Ishikawa (cell line): ENCODE data around the gene MKNK1.

Experiments used
- CEBPB ChIP-seq: IDR thresholded peaks from 2 replicates; pipeline ENCODE4 v1.6.1; 2012
- CREB1 ChIP-seq: IDR thresholded peaks from 2 replicates; pipeline ENCODE4 v1.6.1; 2012; ENCODE audit warnings: low read depth
- EGR1 ChIP-seq: IDR thresholded peaks from 2 replicates; pipeline ENCODE4 v1.6.1; 2012
- EP300 ChIP-seq: IDR thresholded peaks from 2 replicates; pipeline ENCODE4 v1.6.1; 2012; ENCODE audit warnings: borderline replicate concordance
- FOXM1 ChIP-seq: IDR thresholded peaks from 2 replicates; pipeline ENCODE4 v1.6.1; 2012; ENCODE audit warnings: low read depth, borderline replicate concordance
- MAX ChIP-seq: IDR thresholded peaks from 2 replicates; pipeline ENCODE4 v1.6.1; 2012
- NFIC ChIP-seq: IDR thresholded peaks from 2 replicates; pipeline ENCODE4 v1.6.1; 2012
- RAD21 ChIP-seq: IDR thresholded peaks from 2 replicates; pipeline ENCODE4 v1.6.1; 2012; ENCODE audit warnings: low read depth
- REST ChIP-seq: IDR thresholded peaks from 2 replicates; pipeline ENCODE4 v1.6.1; 2012; ENCODE audit warnings: low read depth, mild to moderate bottlenecking
- TAF1 ChIP-seq: IDR thresholded peaks from 2 replicates; pipeline ENCODE4 v1.6.1; 2012; ENCODE audit warnings: low read depth, mild to moderate bottlenecking
- TCF12 ChIP-seq: IDR thresholded peaks from 2 replicates; pipeline ENCODE4 v1.6.1; 2012; ENCODE audit warnings: low read depth
- TEAD4 ChIP-seq: IDR thresholded peaks from 2 replicates; pipeline ENCODE4 v1.6.1; 2012
- USF1 ChIP-seq: IDR thresholded peaks from 2 replicates; pipeline ENCODE4 v1.6.1; 2012
- YY1 ChIP-seq: IDR thresholded peaks from 2 replicates; pipeline ENCODE4 v1.6.1; 2012; ENCODE audit warnings: low read depth
- ZBTB7A ChIP-seq: IDR thresholded peaks from 2 replicates; pipeline ENCODE4 v1.6.1; 2012; ENCODE audit warnings: low read depth

Gene MKNK1

GRCh38 chr1:46557403-46557802 is 46.7 kb downstream of the MKNK1 start:
- TF ChIP-seq TCF12 = no peak
- TF ChIP-seq USF1 = no peak
- no peak for TF ChIP-seq TEAD4
- no peak for TF ChIP-seq CREB1
- no peak for TF ChIP-seq NFIC
- TF ChIP-seq YY1 = no peak
- TF ChIP-seq MAX = no peak
- no peak for TF ChIP-seq EGR1
- no peak for TF ChIP-seq RAD21
- no peak for TF ChIP-seq ZBTB7A
- TF ChIP-seq CEBPB = no peak
- no peak for TF ChIP-seq FOXM1
- TF ChIP-seq REST = no peak

- TF ChIP-seq USF1 (no peak), REST (no peak), FOXM1 (no peak), NFIC (no peak), MAX (no peak), TAF1 (no peak), YY1 (no peak), RAD21 (no peak), EP300 (no peak), EGR1 (no peak), TEAD4 (no peak), CEBPB (no peak), ZBTB7A (no peak), TCF12 (no peak), CREB1 (no peak)
Measured at GRCh38 chr1:46556822-46557221, 47.2 kb downstream of the MKNK1 start.

GRCh38 chr1:46555826-46556619 is 48.0 kb downstream of the MKNK1 start:
- TF ChIP-seq ZBTB7A = no peak
- no peak for TF ChIP-seq FOXM1
- no peak for TF ChIP-seq YY1
- no peak for TF ChIP-seq RAD21
- TF ChIP-seq MAX = no peak
- no peak for TF ChIP-seq TAF1
- TF ChIP-seq CREB1 = no peak
- no peak for TF ChIP-seq TCF12
- TF ChIP-seq EGR1 = no peak
- TF ChIP-seq NFIC = no peak

- TF ChIP-seq REST = peak; percentile 59; the same call in 1 of the 2 replicates
- TF ChIP-seq USF1 = no peak
Measured at GRCh38 chr1:46554597-46555381, 49.3 kb downstream of the MKNK1 start.
